Loucy (cell line): ENCODE measurements around the gene USH1G.

Source experiments
- H2AFZ ChIP-seq: fragments of 200-600 bp; sonication (generic); 2 replicates; pipeline ENCODE4 v1.6.0; 2016; ENCODE audit warnings: antibody characterized with exemption, mild to moderate bottlenecking, low read length, moderate library complexity
- H3F3A ChIP-seq: fragments of 200-600 bp; 2 replicates; pipeline ENCODE4 v1.6.0; 2016; ENCODE audit warnings: antibody characterized with exemption, low read depth, mild to moderate bottlenecking
- H3K27me3 ChIP-seq: fragments of 200-600 bp; sonication (generic); 2 replicates; pipeline ENCODE4 v1.6.1; 2014; ENCODE audit warnings: low read length, mild to moderate bottlenecking; ENCODE audit not compliant: insufficient read depth, poor library complexity, severe bottlenecking
- H3K36me3 ChIP-seq: fragments of 200-600 bp; sonication (generic); 2 replicates; pipeline ENCODE4 v1.6.1; 2016; ENCODE audit warnings: low read length; ENCODE audit not compliant: insufficient read depth
- H3K4me1 ChIP-seq: fragments of 200-600 bp; sonication (generic); 2 replicates; pipeline ENCODE4 v1.5.1; 2014; ENCODE audit warnings: low read length, mild to moderate bottlenecking; ENCODE audit not compliant: insufficient read depth, poor library complexity, severe bottlenecking
- H3K4me2 ChIP-seq: fragments of 200-600 bp; sonication (generic); 2 replicates; pipeline ENCODE4 v1.6.0; 2014; ENCODE audit warnings: antibody characterized with exemption, low read length, low read depth, mild to moderate bottlenecking; ENCODE audit not compliant: poor library complexity, severe bottlenecking
- H3K4me3 ChIP-seq: fragments of 200-600 bp; sonication (generic); 2 replicates; pipeline ENCODE4 v1.5.1; 2014; ENCODE audit warnings: low read length, mild to moderate bottlenecking, mixed read lengths; ENCODE audit not compliant: poor library complexity, severe bottlenecking
- H3K79me2 ChIP-seq: fragments of 200-600 bp; sonication (generic); 2 replicates; pipeline ENCODE4 v1.6.1; 2014; ENCODE audit warnings: low read length; ENCODE audit not compliant: insufficient read depth
- H3K9ac ChIP-seq: fragments of 200-600 bp; sonication (generic); 2 replicates; pipeline ENCODE4 v1.6.0; 2014; ENCODE audit warnings: mild to moderate bottlenecking, low read depth, low read length, moderate library complexity; ENCODE audit not compliant: poor library complexity, severe bottlenecking
- H3K9me2 ChIP-seq: fragments of 200-600 bp; sonication (generic); replicated peaks from 2 replicates; pipeline ENCODE4 v1.6.1; 2016; ENCODE audit warnings: low read depth, low read length, mixed read lengths
- H3K9me3 ChIP-seq: fragments of 200-600 bp; sonication (generic); 2 replicates; pipeline ENCODE4 v1.6.1; 2014; ENCODE audit warnings: mild to moderate bottlenecking, antibody characterized with exemption, low read length, low read depth; ENCODE audit not compliant: insufficient read depth
- H4K20me1 ChIP-seq: fragments of 200-600 bp; sonication (generic); 2 replicates; pipeline ENCODE4 v1.6.0; 2014; ENCODE audit warnings: antibody characterized with exemption, low read length, mild to moderate bottlenecking; ENCODE audit not compliant: insufficient read depth, poor library complexity, severe bottlenecking
- CTCF ChIP-seq: fragments of 200-600 bp; sonication (generic); conservative IDR thresholded peaks from 2 replicates; pipeline ENCODE4 v1.5.1; 2014; ENCODE audit warnings: mild to moderate bottlenecking, antibody characterized with exemption, low read length
- EZH2phosphoT487 ChIP-seq: fragments of 200-600 bp; IDR thresholded peaks from 2 replicates; pipeline ENCODE4 v1.6.1; 2018; ENCODE audit warnings: antibody characterized with exemption, mild to moderate bottlenecking, moderate library complexity, borderline replicate concordance

Gene USH1G

GRCh38 chr17:74898376-74898946 is 24.6 kb downstream of the USH1G start:
- Histone ChIP-seq H3K4me2 (no peak overlapping the region), H3F3A (no peaks in the 10 kb centered on the region), H3K4me1 (no peaks in the 10 kb centered on the region), H2AFZ (no peak overlapping the region), H3K9me2 (no peaks in the 10 kb centered on the region), H3K27me3 (no peaks in the 10 kb centered on the region), H3K9me3 (no peaks in the 10 kb centered on the region), H4K20me1 (no peaks in the 10 kb centered on the region), H3K79me2 (no peaks in the 10 kb centered on the region), H3K36me3 (no peaks in the 10 kb centered on the region), H3K9ac (no peak overlapping the region), H3K4me3 (no peak overlapping the region)
- no peak for TF ChIP-seq CTCF
- TF ChIP-seq EZH2phosphoT487: no peak

DNA sequence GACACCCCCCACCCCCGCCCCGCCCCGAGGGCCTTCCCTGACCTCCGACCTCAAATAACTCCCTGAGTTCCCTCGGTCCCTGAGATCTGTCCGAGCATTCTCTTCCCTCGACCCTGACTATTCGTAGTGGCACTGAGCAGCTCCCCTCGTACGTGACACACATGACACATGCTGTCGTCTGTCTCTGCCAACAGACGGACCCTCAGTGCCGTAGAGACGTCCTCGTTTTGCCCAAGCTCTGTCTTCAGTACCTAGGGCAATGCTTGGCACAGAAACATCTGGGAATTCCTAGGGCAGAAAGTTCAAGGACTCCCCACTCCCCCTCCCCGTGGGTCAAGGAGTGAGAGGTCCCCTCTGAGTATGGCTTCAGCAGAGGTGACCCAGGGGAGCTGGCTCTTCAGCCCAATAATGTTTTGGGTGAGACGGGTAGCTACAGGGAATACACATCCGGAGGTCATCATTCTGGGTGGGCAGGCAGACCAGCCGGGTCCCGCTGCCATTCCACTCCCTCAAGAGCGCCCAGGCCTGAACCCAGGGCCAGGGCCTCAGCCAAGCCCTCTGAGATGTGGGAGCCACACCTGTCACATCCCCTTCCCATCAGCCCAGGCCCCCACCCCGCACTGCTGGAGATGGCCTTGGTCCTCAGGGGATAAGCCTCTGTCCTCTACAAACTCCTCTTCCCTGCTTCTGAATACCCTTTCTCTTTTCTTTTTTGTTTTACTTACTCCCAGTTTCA is 29.0 kb downstream of the USH1G start:
- Histone ChIP-seq H3K9me3 (no peaks in the 10 kb centered on the region), H3K79me2 (no peaks in the 10 kb centered on the region), H3K36me3 (no peaks in the 10 kb centered on the region), H3K9me2 (no peaks in the 10 kb centered on the region), H3F3A (no peaks in the 10 kb centered on the region), H3K4me3 (no peak overlapping the region), H3K4me2 (no peak overlapping the region), H3K9ac (no peak overlapping the region), H3K27me3 (no peaks in the 10 kb centered on the region), H2AFZ (no peak overlapping the region), H4K20me1 (no peaks in the 10 kb centered on the region), H3K4me1 (no peaks in the 10 kb centered on the region)
- no peak for TF ChIP-seq EZH2phosphoT487
- TF ChIP-seq CTCF: no peak

- Histone ChIP-seq H3K9me3 (no peaks in the 10 kb centered on the region), H3K4me3 (no peak within 1 kb of the TSS), H3K36me3 (no peaks in the 10 kb centered on the region), H3K79me2 (no peaks in the 10 kb centered on the region), H3K27me3 (no peaks in the 10 kb centered on the region), H3K9me2 (no peaks in the 10 kb centered on the region), H3K9ac (no peak within 1 kb of the TSS), H3K4me1 (no peaks in the 10 kb centered on the region), H3K4me2 (no peak within 1 kb of the TSS), H4K20me1 (no peaks in the 10 kb centered on the region), H3F3A (no peaks in the 10 kb centered on the region), H2AFZ (no peak within 1 kb of the TSS)
- TF ChIP-seq CTCF: no peak
- TF ChIP-seq EZH2phosphoT487: no peak
Measured at GRCh38 chr17:74892974-74893911, 29.8 kb downstream of the USH1G start, which contains the start of gene FADS6. Gene FADS6 (minus strand): TSS chr17:74893633. CDS start chr17:74893595, 38 bp downstream.
